Uterus (tissue), 2 donors: ENCODE data around the gene TSPAN18.

ENCODE experiments used
- CTCF ChIP-seq, 4 experiments: fragments of 200-600 bp in 2 of 4; fragments of 450-650 bp in 2 of 4; sonication (generic) in 2 of 4; IDR thresholded peaks; one replicate each; pipeline ENCODE4 v1.5.1; 2016 to 2019; ENCODE audit warnings: antibody characterized with exemption in 4 of 4, mild to moderate bottlenecking in 2 of 4, moderate library complexity in 1 of 4
- POLR2A ChIP-seq, 2 donors: fragments of 450-650 bp; IDR thresholded peaks; one replicate each; pipeline ENCODE4 v1.6.1; 2016; ENCODE audit warnings: antibody characterized with exemption in 2 of 2, mild to moderate bottlenecking in 1 of 2, moderate library complexity in 1 of 2

DNA sequence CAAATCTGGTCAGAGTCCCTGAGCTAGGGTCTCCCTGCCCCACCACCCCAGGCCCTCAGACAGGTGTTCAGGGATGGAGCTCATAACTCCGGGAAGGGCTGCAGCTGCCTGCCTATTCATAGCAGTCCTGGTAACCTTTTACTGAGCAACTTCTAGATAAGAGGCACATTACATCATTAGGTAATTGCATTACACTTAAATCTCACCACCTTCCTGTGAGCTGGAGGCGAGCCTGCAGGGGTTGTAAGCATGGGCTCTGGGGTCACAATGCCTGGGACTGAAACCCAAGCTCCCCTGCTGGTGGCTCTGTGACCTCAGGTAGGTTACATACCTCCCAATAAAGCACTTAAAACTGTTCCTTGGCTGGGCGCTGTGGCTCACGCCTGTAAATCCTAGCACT, 201.4 kb downstream of the TSPAN18 start:
- no peak for TF ChIP-seq POLR2A (IDR thresholded peaks at IDR 0.05)
- no peak for TF ChIP-seq CTCF (IDR thresholded peaks at IDR 0.05)
